SW480 (cell line): Measurements from ENCODE around the gene NTF4.
A peak's percentile ranks its signal among the peaks of the same experiment; 100 is the strongest.

Source experiments
- DNase-seq: peaks from one replicate; pipeline ENCODE4 v3.0.0-alpha.2; 2016; ENCODE audit warnings: low spot score

Gene NTF4

DNA sequence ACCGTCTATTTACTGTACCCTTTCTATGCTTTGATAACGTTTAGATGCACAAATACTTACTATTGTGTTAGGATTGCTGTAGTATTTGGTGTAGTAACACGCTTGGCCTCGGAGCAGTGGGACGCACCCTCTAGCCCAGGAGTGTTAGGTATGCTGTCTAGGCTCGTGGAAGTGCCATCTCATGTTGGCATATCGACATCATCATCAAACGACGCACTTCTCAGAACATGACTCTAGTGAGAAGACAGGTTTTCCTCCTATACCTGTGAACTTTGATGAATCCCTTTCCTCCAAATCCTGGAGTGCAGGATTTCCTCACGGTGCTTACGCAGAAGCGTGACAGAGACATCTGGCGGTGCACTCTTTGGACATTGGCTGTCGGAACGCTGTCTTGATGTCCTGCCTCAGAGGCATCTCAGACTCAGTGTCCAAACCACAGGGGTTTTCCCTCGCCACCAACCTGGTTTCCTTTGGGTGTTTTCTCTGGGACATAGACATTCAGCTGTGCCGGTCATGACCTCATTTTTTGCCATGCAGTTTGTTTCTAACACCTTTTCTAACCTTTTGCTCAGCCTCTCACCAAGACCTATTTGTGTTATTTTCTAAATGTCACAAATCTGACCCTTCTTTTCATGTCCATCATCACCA lies 26.9 kb upstream of the NTF4 start:
- DNase-seq = no peak

DNA sequence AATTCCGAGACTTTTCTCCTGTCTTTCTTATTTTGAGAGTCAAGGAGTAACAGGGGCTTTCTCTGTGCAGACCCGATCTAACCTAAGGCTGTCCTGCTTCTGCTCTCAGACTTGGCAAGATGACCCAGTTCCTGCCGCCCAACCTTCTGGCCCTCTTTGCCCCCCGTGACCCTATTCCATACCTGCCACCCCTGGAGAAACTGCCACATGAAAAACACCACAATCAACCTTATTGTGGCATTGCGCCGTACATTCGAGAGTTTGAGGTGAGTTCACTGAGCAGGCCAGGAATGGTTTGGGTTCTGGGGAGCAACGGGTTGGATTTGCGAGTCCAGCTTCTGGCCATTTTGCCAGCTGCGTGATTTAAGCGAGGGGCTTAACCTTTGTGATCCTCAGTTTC lies 21.7 kb upstream of the NTF4 start:
- no peak for DNase-seq

DNA sequence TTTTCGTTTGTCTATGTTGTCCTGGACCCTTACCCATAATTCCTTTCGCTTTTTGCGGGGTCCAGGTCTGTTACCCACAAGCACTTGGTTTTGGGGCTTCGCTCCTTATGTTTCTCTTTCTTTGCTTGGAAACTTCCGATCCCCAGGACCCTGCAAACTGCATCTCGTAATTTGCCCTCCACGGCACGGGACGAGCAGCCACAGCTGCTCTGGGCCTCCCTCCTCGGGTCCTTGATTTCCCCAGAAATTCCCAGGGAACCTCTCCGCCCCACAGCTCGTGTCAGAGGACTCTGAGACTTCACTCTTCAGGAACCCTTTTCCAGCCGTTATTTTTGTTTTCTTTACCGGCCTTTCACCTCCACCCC lies 21.2 kb upstream of the NTF4 start:
- DNase-seq = no peak

DNA sequence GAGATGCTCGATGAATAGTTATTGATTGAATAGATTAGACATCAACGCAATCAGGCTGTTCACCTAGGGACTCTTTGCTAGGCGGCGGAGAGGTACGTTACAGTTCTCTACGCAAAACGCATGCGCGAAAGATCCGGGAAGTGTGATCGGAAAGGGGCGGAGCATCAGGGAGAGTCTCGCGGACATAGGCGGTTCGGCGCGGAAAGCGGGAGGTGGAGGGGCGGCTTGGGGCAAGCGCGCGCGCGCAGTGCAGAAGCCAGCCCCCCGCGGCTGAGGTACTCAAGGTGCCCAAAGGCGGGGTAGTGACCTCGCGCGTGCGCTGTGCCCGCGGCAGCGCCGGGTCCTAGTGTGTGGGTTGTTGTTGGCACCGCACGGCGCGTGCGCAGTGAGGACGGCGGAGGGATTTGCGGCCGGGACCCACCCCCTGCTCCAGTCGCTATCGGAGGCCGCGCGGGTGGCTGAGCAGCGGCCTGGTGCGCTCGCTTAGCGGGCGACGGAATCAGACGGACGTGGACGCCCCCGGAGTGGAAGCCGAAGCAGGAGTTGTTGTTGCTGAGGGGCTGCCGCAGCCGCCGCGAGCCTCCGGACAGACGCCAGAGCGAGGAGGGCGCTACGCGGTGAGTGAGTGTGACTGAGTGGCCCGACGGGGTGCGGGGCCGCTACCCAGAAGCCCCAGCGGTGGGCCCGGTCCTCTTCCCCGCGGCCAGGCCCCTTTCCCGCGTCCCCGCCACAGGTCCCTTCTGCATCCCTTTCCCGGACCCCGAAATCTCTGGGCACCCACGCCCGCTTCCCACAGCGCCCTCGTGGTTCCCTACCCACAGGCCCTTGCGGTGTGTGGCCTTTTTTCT lies 20.6 kb upstream of the NTF4 start, which contains the start of gene SNRNP70:
Gene SNRNP70 (plus strand): TSS at position 432 of the 848 bp plus-strand sequence. CDS start 964 bp downstream, outside the sequence.
- DNase-seq = peak; percentile 100

DNA sequence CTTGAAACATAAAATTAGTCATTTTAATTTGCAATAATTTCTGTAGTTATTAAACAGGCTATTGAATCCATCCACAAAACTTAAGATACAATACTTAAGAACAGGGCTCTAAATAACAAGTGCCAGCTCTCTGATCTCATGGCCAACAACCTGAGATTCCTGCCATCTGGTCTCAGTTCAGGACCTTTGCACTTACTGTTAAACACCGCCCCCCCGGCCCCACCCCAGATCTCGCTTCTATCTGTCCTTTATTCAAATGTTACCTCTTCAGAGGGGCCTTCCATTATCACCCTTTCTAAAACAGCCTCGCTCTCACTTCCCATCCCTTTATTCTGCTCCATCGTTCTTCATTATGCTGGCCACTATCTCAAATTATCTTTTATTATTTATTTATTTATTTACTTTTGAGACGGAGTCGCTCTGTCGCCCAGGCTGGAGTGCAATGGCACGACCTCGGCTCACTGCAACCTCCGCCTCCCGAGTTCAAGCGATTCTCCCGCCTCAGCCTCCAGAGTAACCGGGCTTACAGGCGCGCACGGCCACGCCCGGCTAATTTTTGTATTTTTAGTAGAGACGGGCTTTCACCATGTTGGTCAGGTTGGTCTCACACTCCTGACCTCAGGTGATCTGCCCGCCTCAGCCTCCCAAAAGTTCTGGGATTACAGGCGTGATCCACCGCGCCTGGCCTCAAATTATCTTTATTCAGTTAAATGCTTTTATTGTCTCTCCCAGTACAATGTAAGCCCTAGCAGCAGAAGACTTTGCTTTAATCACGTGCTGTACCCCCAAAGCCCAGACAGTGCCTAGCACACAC lies 19.8 kb upstream of the NTF4 start:
- DNase-seq = no peak

DNA sequence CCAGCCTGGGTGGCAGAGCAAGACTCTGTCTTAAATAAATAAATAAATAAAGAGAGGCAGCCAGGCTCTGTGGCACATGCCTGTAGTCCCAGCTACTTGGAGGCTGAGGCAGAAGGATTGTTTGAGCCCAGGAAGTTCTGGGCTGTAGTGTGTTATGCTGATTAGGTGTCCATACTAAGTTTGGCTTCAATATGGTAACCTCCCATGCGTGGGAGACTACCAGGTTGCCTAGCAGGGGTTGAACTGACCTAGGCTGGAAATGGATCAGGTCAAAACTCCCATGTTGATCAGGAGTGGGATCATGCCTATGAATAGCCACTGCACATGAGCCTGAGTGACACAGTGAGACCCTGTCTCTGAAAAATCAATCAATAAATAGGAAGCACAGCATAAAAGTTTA lies 16.7 kb upstream of the NTF4 start:
- no peak for DNase-seq

DNA sequence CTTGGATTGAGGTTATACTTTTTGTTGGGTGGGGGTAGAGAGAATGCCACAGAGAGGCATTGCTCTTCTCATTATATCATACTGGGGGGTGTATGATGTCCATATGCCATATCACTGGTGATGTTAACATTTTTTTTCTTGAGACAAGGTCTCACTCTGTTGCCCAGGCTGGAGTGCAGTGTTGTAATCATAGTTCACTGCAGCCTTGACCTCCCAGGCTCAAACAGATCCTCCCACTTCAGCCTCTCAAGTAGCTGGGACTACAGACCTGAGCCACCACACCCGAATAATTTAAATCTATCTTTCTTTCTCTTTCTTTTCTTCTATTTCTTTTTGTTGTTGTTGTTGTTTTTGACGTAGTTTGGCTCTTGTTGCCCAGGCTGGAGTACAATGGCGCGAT lies 15.8 kb upstream of the NTF4 start:
- DNase-seq = no peak

DNA sequence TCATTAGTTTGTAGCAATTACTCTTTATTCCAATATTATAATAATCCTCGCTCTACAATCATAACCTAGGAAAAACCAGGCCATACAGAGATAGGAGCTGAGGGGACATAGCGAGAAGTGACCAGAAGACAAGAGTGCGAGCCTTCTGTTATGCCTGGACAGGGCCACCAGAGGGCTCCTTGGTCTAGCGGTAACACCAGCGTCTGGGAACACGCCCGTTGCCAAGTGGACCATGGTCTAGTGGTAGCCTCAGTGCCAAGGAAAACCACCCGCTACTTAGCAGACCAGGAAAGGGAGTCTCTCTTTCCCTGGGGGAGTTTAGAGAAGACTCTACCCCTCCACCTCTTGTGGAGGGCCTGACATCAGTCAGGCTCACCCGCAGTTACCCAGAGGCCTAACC lies 10.3 kb upstream of the NTF4 start:
- peak; percentile 62 for DNase-seq

DNA sequence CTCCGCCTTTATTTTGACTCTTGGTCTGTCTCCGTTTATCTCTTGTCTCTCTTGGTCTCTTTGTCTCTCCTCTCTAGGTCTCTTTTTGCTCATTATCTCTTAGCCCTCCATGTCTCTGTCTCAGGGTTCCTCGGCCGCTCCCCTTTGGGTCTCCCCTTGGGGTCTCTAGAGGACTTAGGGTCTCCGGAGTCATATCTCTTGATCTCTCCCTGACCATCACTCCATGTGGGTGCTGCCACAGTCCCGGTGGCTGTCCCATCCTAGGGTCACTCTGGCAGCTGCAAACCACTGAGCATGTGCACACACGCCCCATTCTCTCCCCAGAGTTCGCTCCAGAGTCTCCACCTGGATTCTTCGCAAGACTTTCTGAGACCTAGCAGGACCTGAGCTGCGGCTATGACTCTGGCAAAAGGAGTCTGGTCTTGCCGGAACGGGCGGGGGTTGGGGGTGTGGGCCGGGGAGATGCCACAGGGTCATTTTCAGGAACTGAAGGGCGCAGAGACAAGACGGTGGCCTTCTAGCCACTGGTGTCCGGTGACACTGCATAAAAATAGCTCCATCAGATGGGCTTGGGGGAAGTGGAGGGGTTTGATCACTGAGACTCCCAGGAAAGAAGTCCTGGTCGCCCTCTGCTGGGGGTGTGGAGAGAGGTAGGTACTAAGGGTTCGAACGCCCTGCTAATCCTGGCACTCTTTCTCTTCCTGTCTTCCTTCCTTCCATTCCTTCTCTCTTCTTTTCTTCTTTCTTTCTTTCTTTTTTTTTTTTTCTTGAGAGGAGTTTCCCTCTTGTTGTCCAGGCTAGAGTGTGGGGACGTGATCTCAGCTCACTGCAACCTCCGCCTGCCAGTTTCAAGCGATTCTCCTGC lies 9.1 kb upstream of the NTF4 start:
- DNase-seq = peak; percentile 76

DNA sequence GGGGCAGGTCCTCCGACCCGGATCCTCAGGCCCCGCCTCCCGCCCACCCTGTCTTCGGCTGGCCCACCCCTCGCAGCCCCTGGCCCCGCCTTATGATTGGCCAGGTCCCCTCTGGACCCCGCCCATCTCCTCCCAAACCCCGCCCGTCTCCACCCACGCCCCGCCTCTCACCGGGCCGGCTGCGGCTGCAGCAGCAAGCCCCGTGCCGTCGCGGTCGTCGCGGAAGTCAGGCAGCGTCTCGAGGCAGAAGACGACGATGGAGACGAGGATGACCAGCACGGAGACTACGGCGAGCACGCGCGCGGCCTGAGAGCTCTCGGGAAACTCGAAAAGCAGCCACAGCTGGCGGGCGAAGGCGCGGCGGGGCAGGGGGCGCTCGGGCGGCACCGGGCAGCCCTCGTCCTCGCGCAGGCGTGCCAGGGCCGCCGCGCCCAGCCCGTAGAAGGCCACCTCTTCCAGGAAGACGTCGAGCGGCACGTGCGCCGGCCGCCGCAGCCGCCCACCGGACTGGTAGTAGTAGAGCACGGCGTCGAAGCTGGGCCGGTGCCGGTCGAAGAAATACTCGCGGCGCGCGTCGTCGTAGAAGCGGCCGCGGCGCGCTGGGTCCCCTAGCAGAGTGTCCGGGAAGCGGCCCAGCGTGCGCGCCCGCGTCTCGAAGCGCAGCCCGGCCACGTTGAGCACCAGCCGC lies 7.4 kb upstream of the NTF4 start:
- DNase-seq = no peak

DNA sequence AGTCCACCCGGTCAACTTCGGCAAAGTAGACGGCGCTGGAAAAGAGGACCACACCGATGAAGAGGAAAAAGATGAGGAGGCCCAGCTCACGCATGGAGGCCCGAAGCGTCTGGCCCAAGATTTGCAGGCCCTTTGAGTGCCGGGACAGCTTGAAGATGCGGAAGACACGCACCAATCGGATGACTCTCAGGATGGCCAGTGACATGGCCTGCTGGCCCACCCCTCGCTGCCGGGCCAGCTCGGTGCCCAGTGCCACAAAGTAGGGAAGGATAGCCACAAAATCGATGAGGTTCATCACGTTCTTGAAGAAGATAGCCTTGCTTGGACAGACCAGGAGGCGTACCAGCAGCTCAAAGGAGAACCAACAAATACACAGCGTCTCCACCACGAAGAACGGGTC lies 5.8 kb upstream of the NTF4 start:
- no peak for DNase-seq

DNA sequence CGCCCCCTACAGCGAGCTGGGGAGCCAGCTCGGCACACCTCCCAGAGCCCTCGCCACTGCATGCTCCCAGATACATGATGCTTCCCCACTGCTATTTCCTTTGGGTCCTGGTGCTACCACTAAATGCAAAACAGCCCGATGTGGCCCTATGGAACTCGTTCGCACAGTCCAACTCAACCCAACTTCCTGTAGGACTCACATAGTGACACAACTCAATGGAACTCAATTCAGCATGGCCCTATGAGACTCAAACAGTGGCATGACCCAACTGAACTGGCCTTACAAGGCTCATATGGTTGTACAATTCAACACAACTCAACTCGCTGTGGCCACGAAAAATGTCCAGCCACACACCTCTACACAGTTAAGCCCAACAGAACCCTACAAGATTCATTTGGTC lies 4.4 kb upstream of the NTF4 start:
- DNase-seq = no peak

DNA sequence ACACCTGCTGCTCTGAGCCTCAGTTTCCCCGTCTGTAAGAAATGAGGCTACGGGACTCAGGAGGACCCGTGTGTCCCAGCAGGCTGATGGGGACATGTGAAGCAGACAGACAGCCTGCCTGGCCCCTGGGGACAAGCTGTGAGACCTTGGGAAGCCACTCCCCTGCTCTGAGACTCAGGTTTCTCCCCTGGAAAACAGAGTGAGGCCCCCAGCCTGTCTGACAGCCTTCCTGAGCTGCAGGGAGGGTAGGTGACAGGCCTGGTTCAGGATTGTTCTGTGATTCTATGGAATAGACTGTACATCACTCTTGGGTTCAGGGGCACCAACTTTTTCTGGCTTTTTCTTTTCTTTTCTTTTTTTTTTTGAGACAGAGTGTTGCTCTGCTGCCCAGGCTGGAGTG lies 2.9 kb upstream of the NTF4 start:
- no peak for DNase-seq

DNA sequence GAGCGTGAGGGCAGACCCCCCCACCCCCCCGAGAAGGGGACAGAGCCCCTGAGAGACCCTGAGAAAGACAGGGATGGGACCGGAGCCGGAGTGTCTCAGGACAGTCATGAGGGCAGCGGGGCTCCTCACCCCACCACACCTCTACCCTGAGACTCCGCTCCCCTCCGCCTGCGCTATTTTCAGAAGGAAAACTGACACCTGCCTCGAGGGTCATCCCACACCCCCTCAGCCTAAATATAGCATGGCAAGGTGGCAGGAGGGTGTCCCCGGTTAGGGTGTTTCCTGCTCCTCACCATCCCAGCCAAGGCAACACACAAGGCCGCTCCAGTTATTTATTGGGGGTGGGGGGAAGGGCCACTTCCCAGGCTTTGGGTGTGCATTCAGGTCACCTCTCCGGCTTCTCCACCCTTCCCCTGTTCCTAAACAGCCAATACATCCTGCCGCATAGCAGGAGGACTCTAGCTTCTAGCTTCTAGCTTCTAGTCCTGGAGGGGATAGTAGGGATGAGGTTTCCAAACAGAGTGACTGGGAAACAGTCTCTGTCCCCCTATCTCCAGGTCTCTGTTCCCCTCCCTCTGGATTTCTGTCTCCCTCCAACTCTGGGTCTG lies 1.4 kb upstream of the NTF4 start:
- no peak for DNase-seq

DNA sequence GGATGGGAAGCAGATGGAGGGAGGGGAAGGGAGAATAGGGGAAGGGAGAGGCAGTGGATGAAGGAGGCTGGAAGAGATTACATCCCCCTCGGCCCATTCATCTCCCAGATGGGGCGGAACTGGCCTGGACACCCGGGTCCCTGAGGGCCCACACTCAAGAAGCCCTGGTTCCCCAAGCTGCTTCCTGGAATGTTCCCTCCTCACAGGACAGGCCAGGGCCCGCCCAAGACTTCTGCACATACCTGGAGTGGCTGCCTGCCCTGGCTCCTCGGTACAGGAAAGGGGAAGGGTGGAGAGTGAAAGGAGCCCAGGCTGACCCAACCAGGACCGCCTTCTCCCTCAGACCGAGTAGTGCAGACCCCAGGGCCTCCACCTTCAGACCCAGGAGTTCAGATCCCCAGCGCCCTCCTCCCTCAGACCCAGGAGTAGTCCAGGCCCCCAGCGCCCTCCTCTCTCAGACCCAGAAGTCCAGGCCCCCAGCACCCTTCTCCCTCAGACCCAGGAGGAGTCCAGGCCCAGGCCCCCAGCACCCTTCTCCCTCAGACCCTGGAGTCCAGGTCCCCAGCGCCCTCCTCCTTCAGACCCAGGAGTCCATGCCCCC lies 489 bp downstream of the NTF4 start:
- DNase-seq = no peak

DNA sequence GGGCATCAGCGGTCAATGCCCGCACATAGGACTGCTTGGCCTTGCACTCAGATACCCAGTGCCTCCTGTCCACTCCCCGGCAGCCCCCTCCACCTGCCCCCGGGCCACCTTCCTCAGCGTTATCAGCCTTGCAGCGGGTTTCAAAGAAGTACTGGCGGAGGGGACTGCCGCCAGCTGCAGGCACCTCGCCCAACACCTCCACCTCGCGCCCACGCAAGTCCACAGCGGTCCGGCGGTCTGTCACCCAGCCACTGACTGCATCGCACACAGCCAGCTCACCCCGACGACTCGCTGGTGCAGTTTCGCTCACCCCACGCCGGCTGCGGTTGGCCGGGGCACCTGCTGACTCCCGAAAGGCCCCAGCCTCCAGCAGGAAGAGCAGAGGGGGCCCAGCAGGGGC lies 3.2 kb downstream of the NTF4 start:
- no peak for DNase-seq

DNA sequence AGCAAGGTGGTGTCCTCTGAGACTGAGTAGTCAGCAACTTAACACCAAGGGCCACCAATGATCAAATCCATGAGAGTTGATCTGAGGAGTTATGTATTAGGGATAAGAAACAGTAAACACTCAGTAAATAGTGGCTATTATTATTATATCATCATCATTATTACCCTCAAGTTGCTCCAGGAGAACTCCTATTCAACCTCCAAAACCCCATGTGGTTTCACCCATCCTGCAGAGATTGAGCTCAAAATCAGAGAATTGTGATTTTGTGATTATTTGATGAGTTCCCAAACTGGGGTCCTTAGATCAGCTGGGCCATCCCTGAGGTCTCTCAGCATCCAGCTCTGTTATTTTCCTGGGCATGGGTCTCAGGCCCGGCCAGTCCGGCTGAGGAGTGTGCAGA lies 3.6 kb downstream of the NTF4 start:
- no peak for DNase-seq

DNA sequence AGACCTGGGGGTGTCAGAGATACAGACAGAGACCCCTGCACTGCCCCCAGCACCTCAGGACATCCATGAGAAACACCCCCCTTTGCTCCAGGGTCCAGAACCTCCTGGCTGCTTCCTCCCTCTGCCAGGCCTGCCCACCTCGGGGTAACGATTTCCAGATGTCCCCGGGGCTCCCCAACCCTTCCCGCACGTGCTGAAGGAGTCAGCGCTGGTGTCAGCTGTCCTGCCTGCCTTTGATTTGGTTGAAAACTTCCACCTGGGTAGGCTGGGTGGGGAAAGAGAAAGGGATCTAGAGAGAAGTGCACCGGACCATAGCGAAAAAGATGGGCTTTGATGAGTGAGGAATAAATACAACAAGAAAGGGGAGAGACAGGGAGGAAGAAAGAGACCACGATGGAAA lies 5.6 kb downstream of the NTF4 start:
- no peak for DNase-seq

DNA sequence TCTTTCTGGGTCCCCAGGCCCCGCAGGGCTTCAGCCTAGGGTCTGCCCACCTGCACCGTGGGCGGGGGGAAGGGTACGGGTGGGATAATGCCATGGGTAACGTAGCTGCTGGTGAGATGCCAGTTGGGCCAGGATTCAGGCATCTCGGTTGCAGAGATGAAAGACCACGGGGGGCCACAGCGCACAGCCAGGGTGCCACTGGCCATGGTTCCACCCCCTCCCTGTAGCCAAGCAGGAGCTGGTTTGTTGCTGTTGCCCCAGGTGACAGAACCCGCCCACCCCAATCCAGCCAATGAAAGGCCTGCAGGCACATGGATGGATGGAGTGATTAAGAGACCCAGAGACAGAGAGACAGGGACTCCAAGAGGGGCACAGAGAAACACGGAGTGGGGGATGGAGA lies 6.1 kb downstream of the NTF4 start:
- no peak for DNase-seq

DNA sequence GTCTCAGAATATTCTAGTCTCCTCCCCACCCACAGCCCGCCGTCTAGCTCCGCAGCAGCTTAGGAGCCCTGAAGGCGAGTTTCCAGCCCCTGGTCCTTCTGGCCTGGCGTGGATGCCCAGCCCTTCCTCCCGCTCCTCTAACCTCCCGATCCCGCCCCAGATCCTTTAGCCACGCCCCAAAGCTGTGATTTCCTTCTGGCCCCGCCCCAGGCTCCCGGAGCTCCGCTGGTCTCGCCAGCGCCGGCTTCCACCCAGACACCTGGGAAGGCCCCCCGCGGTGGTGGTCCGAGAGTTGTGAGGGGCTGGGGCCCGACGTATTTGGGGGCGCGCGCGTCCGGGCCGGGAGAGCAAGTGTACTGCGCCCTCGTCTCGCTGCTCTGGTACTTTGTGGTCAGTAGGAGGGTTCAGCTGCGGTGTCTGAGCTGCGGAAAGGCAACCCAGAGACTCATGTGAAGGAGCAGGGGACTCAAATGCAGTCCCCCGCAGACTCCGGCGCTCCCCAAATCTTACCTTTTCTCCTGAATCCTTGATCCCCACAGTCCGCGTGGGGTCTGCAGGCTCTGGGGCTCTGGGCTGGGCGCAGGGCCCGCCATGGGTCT lies 6.9 kb downstream of the NTF4 start, which contains the start of gene CGB7:
Gene CGB7 (minus strand): TSS at position 114 of the 599 bp plus-strand sequence. CDS start 2,374 bp downstream, outside the sequence.
- DNase-seq = peak; percentile 62
